Stimulated activated CD8-positive, alpha-beta memory T cell treated with anti-CD3 and anti-CD28 coated beads, Interleukin-12 subunit alpha, Interleukin-12 subunit beta, amount 100 ng/mL, for 24 hours (primary cell): ENCODE results near the gene PPM1F.

Source experiments
- DNase-seq: peaks from one replicate; pipeline ENCODE4 v3.0.0-alpha.2; 2020; ENCODE audit errors: extremely low read depth

Gene PPM1F

GRCh38 chr22:21975854-21976345 lies 23.3 kb upstream of the PPM1F start:
- no peak for DNase-seq

DNA sequence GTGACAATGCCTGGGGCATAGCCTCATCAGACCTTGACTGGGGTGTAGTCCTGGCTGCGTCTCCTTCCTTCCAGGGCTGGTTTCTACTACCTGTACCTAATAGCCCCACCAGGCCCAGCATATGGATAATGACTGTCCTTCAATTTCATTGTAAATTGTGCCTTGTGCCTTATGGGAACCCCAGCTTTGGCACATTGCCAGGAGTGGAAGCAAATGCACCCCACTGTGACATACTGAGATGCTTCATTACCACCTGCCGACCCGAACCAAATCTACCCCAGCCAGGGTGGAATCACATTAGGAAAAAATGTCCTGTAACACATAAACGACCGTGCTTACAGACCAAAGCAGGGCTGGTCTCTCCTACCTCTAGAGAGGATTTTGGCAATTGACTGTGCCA lies 22.6 kb upstream of the PPM1F start:
- DNase-seq = no peak

GRCh38 chr22:21974058-21974649 lies 21.5 kb upstream of the PPM1F start:
- DNase-seq = no peak

GRCh38 chr22:21972806-21973205 lies 20.2 kb upstream of the PPM1F start:
- no peak for DNase-seq

- DNase-seq = no peak
Measured at GRCh38 chr22:21972293-21972779, 19.7 kb upstream of the PPM1F start.

- DNase-seq = no peak
Measured at GRCh38 chr22:21971858-21972275, 19.2 kb upstream of the PPM1F start.

- DNase-seq = no peak
Measured at GRCh38 chr22:21970800-21971617, 18.4 kb upstream of the PPM1F start.

GRCh38 chr22:21970037-21970799 lies 17.6 kb upstream of the PPM1F start:
- DNase-seq = no peak

GRCh38 chr22:21968452-21969129 lies 15.9 kb upstream of the PPM1F start:
- DNase-seq = no peak

DNA sequence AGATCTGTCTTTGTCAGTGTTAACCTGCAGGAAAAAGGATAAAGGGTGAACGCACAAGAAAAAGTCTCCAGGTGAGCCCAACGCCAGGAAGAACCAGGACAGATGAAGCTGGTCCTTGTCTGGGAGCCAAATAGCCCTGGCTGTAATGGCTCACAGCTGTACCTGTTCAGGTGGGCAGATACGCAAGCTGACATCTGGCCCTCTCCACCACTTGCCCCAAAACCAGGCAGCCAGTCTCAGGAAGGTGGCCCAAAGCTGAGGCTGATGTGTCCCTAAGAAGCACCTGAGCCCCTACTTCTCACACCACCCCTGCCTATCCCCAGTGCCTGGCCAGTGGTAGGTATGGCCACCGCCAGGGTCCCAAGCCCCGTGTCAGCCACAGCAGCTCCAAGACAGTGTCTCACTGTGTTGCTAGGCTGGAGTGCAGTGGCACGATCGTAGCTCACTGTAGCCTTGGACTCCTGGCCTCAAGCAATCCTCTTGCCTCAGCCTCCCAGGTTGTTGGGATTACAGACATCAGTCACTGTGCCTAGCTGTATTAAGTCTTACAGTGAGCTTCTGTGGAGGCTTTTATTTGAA lies 15.1 kb upstream of the PPM1F start:
- no peak for DNase-seq

DNA sequence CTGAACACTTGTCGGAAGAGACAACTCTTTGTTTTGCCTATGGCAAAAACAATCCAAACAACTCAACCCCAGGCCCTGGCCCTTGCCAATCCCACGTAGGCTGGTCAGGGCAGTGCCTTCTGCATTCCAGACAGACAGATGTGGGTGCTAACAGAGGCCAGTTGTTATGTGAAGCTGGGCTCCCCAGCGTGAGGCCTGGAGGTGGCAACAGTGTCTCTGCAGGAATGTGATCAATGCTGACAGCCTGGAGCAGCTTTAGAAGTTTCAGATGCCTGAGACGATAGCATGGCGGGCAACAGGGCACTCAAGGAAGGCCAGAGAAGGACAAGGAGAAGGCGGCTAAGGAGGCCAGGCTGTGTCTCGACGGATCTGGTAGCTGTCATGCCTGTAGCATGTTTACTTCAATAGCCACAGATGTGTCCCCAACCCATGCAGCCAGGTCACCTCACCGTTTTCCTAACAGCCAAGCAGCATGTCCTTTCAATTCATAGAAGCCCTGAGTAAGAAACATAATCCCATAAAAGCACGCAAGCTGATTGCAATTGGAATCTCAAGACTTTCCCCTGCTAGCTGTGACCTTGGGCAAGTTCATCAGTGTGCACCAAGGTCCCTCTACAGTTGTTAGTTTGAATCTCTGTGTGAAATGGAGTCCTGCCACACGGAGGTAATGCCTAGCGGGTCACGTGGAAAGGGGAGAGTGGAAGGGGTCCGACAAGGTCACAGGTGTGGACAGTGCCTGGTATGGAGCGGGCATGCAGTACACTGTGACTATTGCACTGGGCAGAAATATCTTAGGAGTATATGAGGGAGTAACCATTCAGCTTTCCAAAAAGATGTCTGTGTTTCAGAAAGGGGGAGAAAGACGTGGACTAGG lies 14.2 kb upstream of the PPM1F start:
- DNase-seq = no peak

GRCh38 chr22:21965762-21966288 lies 13.2 kb upstream of the PPM1F start:
- no peak for DNase-seq

GRCh38 chr22:21964918-21965484 lies 12.4 kb upstream of the PPM1F start:
- no peak for DNase-seq

DNA sequence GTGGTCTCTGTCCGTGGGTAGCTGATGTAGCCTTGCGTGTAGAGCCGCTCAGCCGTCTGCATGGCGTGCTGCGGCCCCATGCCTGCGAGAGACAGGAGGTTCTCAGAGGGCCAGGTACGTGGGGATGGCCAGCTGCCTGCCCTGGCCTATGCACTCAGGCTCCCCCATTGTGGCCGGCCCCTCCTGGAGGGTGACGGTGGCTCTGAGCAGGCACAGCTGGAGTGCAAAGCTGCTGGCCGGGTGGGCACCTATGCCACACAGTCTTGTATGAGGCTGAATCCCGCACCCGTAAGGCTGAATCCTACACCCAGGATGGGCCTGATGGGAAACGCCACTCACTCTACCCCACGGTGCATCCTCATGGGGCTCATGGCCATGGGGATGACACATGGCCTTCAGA lies 11.6 kb upstream of the PPM1F start:
- no peak for DNase-seq

DNA sequence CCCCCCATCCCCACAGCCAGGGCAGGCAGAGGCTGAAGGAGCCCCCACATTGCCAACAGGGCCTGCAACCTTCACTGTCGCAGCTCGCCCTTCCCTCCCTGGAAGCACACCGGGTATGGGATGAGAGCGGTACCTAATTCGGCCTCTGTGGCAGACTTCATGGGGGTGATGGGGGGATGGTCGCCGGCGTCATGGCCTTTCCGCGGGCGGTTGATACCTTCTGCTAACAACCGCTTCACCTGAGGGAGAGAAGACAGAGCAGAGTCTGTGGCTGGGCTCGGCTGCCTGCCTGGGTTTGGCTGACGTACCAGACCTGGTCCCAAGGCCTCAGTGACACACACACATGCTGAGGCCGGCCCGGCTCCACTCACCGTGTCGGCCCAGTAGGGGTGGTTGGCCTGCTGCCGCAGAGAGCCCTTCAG lies 11.2 kb upstream of the PPM1F start:
- DNase-seq = no peak

DNA sequence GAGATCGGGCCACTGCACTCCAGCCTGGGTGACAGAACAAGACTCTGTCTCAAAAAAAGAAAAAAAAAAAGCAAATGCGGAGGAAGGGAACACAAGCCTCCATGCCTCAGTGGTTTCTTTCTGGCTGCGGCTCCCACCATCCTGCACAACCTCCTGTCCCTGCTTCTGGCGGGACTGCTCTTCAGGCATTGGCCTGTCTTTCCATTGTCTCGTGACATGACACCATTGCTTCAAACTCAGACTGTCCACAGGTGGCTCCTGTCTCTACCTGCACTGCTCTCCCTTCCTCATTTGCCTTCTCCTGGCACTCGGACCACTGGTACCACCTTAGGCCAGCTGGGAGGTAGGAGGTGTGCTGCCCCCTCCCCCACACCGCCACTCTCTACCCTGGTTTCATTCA lies 10.6 kb upstream of the PPM1F start:
- no peak for DNase-seq

GRCh38 chr22:21962655-21962949 lies 10.0 kb upstream of the PPM1F start:
- DNase-seq = no peak

DNA sequence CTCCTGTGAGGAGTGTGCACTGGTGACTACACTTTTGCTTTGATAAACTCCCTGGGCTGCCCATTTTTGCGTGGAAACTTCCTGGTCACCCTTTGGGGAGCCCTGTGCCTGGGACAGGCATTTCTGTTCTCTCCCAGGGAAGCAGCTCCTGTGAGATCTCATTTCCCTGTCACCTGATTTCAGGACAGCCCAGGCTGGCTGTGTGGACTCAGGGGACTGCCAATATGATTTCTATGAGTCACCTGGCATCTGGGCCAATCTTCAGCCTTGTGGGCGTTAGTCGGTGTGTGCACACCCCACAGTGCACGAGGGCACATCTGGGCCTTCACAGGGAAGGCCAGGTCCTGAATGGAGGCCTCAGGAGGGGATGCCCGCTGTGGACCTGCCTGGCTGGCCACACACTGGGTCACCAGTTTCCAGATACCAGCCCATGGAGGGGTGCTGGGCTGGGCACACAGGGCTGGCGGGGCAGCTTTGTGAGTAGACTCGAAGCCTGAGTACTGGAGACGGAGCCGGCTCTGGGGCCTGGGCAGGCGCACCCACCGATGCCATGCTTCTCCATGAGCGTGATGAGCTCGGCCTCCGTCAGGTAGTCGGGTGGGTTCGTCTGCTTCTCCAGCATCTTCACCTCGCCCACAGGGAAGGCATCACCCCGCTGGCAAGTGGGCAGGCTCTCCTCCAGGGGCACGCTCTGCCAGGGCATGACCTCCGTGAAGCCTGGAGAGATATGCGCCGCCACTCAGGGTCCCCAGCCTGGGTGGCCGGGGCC lies 9.4 kb upstream of the PPM1F start:
- no peak for DNase-seq

GRCh38 chr22:21961127-21961867 lies 8.6 kb upstream of the PPM1F start:
- no peak for DNase-seq
